Keratinocyte (primary cell): ENCODE data around the gene NXN. TPM values are rescaled to one million over a fixed set of nuclear protein-coding genes. Genes with fewer than 3 reads are reported as not detected.

ENCODE experiments used
- DNase-seq: peaks from one replicate; pipeline ENCODE4 v3.0.0-alpha.2; 2011; ENCODE audit warnings: low read depth, missing footprints, low spot score
- FAIRE-seq: peaks from 2 replicates; lab custom pipeline; 2011; peaks lifted over from hg19 to GRCh38; lab: Jason Lieb, UNC
- H2AFZ ChIP-seq: 2 replicates; pipeline ENCODE4 v1.6.0; 2012; ENCODE audit warnings: low read length, control low read depth, inconsistent platforms; ENCODE audit not compliant: control insufficient read depth
- H3K27ac ChIP-seq: 2 replicates; pipeline ENCODE4 v1.5.1; 2011; ENCODE audit warnings: low read length; ENCODE audit not compliant: control insufficient read depth, insufficient read depth
- H3K27me3 ChIP-seq: 3 replicates; pipeline ENCODE4 v1.6.0; 2011; ENCODE audit warnings: low read length; ENCODE audit not compliant: control insufficient read depth, insufficient read depth; ENCODE audit errors: extremely low read depth
- H3K36me3 ChIP-seq, 2 experiments: 2 replicates in 1 of 2; 3 replicates in 1 of 2; pipeline ENCODE4 v1.5.1; 2011; ENCODE audit warnings: low read length in 2 of 2, mild to moderate bottlenecking in 1 of 2; ENCODE audit not compliant: control insufficient read depth in 2 of 2, insufficient read depth in 2 of 2; ENCODE audit errors: extremely low read depth in 1 of 2
- H3K4me1 ChIP-seq: 3 replicates; pipeline ENCODE4 v1.5.1; 2011; ENCODE audit warnings: low read length; ENCODE audit not compliant: control insufficient read depth, insufficient read depth; ENCODE audit errors: extremely low read depth
- H3K4me2 ChIP-seq: 3 replicates; pipeline ENCODE4 v1.6.0; 2011; ENCODE audit warnings: low read depth, low read length; ENCODE audit not compliant: control insufficient read depth, insufficient read depth; ENCODE audit errors: extremely low read depth
- H3K4me3 ChIP-seq, 3 experiments: fragments of 200-600 bp in 1 of 3; sonication (generic) in 1 of 3; 2 replicates in 2 of 3; 3 replicates in 1 of 3; pipeline ENCODE4 v1.5.1; 2011 to 2016; ENCODE audit warnings: low read length in 3 of 3, mild to moderate bottlenecking in 3 of 3, control low read depth in 2 of 3, inconsistent platforms in 1 of 3, low read depth in 1 of 3, mixed read lengths in 1 of 3, mixed run types in 1 of 3, moderate library complexity in 1 of 3; ENCODE audit not compliant: control insufficient read depth in 2 of 3, insufficient read depth in 2 of 3; ENCODE audit errors: extremely low read depth in 1 of 3
- H3K79me2 ChIP-seq: 2 replicates; pipeline ENCODE4 v1.6.0; 2012; ENCODE audit warnings: low read length; ENCODE audit not compliant: control insufficient read depth, insufficient read depth
- H3K9ac ChIP-seq: 3 replicates; pipeline ENCODE4 v1.6.0; 2011; ENCODE audit warnings: low read length; ENCODE audit not compliant: control insufficient read depth, insufficient read depth; ENCODE audit errors: extremely low read depth
- H3K9me1 ChIP-seq: 3 replicates; pipeline ENCODE4 v1.6.0; 2011; ENCODE audit warnings: low read length; ENCODE audit not compliant: control insufficient read depth, insufficient read depth; ENCODE audit errors: extremely low read depth
- H3K9me3 ChIP-seq: 2 replicates; pipeline ENCODE4 v1.5.1; 2012; ENCODE audit warnings: low read depth, low read length; ENCODE audit not compliant: control insufficient read depth
- H4K20me1 ChIP-seq: 3 replicates; pipeline ENCODE4 v1.6.0; 2011; ENCODE audit warnings: low read length; ENCODE audit not compliant: control insufficient read depth, insufficient read depth; ENCODE audit errors: extremely low read depth
- EZH2 ChIP-seq: IDR thresholded peaks from one replicate; pipeline ENCODE4 v1.6.1; 2012; ENCODE audit warnings: inconsistent platforms, mild to moderate bottlenecking, low read length, moderate library complexity
- dilution Hi-C: fragments of 300-500 bp; cut with MboI; formaldehyde crosslinking; loops from one replicate; pipeline ENCODE4 v1.7.0; 2020; ENCODE audit warnings: low sequenced_read_pairs; ENCODE audit not compliant: extremely low pct_ligation_motif_present
- polyA plus RNA-seq, 5 experiments: library from polyadenylated mRNA; depleted of rRNA in 3 of 5; stranded (reverse) in 3 of 5; stranded (forward) in 1 of 5; unstranded in 1 of 5; fragments of >200 nt; gene quantifications; 1 replicate in 1 of 5; 2 replicates in 3 of 5; 3 replicates in 1 of 5; pipeline versions ENCODE4 v1.2.1 to v1.2.3, GENCODE V29; 2011 to 2012; ENCODE audit warnings: missing spikeins in 2 of 5, low read depth in 1 of 5, low replicate concordance in 1 of 5
- TF ChIP-seq, protein P1 (sequence below), 3 experiments: IDR thresholded peaks in 1 of 3; conservative IDR thresholded peaks in 1 of 3; optimal IDR thresholded peaks in 1 of 3; 2 replicates in 2 of 3; 3 replicates in 1 of 3; pipeline versions ENCODE3 to v1.5.1; 2011; ENCODE audit warnings: low read length in 3 of 3, mild to moderate bottlenecking in 3 of 3, moderate library complexity in 2 of 3, control low read depth in 1 of 3, inconsistent platforms in 1 of 3; ENCODE audit not compliant: insufficient read depth in 2 of 3; ENCODE audit errors: extremely low read depth in 1 of 3

The NXN gene
- polyA plus RNA-seq, 1 donor (not counting 4 experiments of a cell fraction or from before 2014, with no cell fraction given) = 94.4 TPM

DNA sequence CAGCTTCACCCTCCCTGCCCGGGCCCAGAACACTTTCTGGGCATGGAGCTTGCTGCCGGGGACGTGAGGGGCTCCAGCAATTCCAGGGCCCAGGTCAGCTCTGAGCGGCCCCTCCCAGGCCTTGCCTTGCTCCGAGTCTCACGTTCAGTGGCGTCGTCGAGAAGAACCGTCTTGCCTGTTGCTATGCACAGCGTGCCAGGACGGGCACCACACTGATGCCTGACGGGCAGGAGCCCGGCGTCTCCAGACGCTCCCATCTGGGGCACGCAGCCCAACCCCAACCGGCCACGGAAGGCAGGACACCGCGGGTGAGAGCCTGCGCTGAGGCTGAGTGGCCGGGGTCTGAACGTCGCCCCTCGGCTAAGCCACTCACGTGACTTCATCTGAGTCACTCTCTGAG, 44.5 kb upstream of the NXN start:
- TF ChIP-seq, protein P1, sequence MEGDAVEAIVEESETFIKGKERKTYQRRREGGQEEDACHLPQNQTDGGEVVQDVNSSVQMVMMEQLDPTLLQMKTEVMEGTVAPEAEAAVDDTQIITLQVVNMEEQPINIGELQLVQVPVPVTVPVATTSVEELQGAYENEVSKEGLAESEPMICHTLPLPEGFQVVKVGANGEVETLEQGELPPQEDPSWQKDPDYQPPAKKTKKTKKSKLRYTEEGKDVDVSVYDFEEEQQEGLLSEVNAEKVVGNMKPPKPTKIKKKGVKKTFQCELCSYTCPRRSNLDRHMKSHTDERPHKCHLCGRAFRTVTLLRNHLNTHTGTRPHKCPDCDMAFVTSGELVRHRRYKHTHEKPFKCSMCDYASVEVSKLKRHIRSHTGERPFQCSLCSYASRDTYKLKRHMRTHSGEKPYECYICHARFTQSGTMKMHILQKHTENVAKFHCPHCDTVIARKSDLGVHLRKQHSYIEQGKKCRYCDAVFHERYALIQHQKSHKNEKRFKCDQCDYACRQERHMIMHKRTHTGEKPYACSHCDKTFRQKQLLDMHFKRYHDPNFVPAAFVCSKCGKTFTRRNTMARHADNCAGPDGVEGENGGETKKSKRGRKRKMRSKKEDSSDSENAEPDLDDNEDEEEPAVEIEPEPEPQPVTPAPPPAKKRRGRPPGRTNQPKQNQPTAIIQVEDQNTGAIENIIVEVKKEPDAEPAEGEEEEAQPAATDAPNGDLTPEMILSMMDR (optimal IDR thresholded peaks at IDR 0.05 in 1 of 3, IDR thresholded peaks at IDR 0.05 in 1 of 3, conservative IDR thresholded peaks at IDR 0.05 in 1 of 3; ENCODE audit: extremely low read depth in 1 of 3, insufficient read depth in 2 of 3, low read length in 3 of 3) = no peak
- TF ChIP-seq EZH2 = no peak
- FAIRE-seq (no peak), DNase-seq (no peak)
- H3K9ac ChIP-seq = no peak overlapping the region
- H3K9me3 ChIP-seq = no peaks in the 10 kb centered on the region
- H3K4me3 ChIP-seq = no peak overlapping the region
- H3K9me1 ChIP-seq = no peaks in the 10 kb centered on the region
- no peaks in the 10 kb centered on the region for H3K36me3 ChIP-seq
- dilution Hi-C loops = no loop called here
- H4K20me1 ChIP-seq = peaks cover under 1% of the 10 kb centered on the region
- no peaks in the 10 kb centered on the region for H3K4me1 ChIP-seq
- H3K4me2 ChIP-seq = no peak overlapping the region
- no peak overlapping the region for H3K27ac ChIP-seq
- H2AFZ ChIP-seq = no peak overlapping the region
- H3K27me3 ChIP-seq = no peaks in the 10 kb centered on the region
- no peaks in the 10 kb centered on the region for H3K79me2 ChIP-seq

DNA sequence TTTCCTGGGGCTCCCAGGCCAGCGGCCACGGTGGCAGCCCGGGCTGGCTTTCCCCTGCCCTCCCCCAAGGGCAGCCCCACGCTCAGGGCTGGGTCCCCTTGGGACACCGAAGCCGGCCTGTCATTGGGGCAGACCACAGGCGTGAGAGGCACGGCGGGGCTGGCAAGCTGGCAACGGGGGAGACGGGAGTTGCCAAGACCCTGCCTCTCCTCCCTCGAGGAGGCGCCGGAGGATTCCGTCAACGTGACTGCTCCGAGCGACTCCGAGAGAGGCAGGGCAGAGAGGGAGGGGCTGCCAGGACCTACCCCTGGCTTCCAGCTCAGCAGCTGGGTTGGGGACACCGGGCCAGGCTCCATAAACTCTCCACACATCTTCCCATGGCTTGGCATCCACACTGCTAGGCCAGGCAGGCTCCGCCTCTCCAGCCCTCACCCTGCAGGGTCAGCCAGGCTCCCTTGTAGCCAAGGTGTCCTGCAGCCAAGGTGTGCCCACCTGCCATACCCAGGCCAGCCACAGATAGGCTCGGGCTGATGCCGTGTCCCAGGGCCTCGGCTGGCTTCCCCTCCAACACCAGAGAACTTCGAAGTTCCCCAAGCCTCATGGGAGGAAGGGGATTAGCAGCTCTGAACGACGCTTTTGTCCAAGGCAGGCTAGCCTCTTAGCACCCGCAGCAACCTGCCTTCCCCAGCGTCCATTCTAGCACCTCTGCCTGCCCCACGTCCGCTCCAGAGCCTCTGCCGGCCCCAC, 42.9 kb upstream of the NXN start:
- Histone ChIP-seq H3K4me3 (no peak overlapping the region), H3K9me1 (no peaks in the 10 kb centered on the region), H3K4me2 (no peak overlapping the region), H3K27ac (no peak overlapping the region), H2AFZ (no peak overlapping the region), H3K27me3 (no peaks in the 10 kb centered on the region), H3K9ac (no peak overlapping the region), H3K36me3 (no peaks in the 10 kb centered on the region), H3K4me1 (no peaks in the 10 kb centered on the region), H3K9me3 (no peaks in the 10 kb centered on the region), H4K20me1 (no peaks in the 10 kb centered on the region), H3K79me2 (no peaks in the 10 kb centered on the region)
- FAIRE-seq = no peak
- no peak for TF ChIP-seq EZH2
- TF ChIP-seq, protein P1 (optimal IDR thresholded peaks at IDR 0.05 in 1 of 3, IDR thresholded peaks at IDR 0.05 in 1 of 3, conservative IDR thresholded peaks at IDR 0.05 in 1 of 3; ENCODE audit: extremely low read depth in 1 of 3, insufficient read depth in 2 of 3, low read length in 3 of 3) = no peak
- dilution Hi-C loops = no loop called here
- no peak for DNase-seq
